GM12878 (cell line): ENCODE results near the gene CD7. TPM values are rescaled to one million over a fixed set of nuclear protein-coding genes. Genes with fewer than 3 reads are reported as not detected.

Source experiments
- E2F8 ChIP-seq: fragments of 450-650 bp; IDR thresholded peaks from 2 replicates; pipeline ENCODE4 v1.6.1; 2018; ENCODE audit warnings: mild to moderate bottlenecking, low read depth, moderate library complexity; ENCODE audit not compliant: partially characterized antibody
- GABPA ChIP-seq: IDR thresholded peaks from 2 replicates; pipeline ENCODE4 v1.6.1; 2014; ENCODE audit warnings: antibody characterized with exemption, low read depth, mild to moderate bottlenecking, inconsistent platforms
- PAX5 ChIP-seq: IDR thresholded peaks from 2 replicates; pipeline ENCODE4 v1.6.1; 2011; ENCODE audit warnings: low read depth, low read length, borderline replicate concordance
- POU2F2 ChIP-seq: IDR thresholded peaks from 3 replicates; pipeline ENCODE4 v1.6.1; 2011; ENCODE audit warnings: low read depth, mild to moderate bottlenecking, low read length, borderline replicate concordance
- RAD51 ChIP-seq: fragments of 450-650 bp; IDR thresholded peaks from 2 replicates; pipeline ENCODE4 v1.6.1; 2016; ENCODE audit warnings: moderate library complexity, mild to moderate bottlenecking, inconsistent platforms
- RCOR1 ChIP-seq: conservative IDR thresholded peaks from 2 replicates; pipeline ENCODE4 v1.6.1; 2012; ENCODE audit warnings: low read depth, low read length, improper control_type of control experiment
- SREBF2 ChIP-seq: IDR thresholded peaks from 2 replicates; pipeline ENCODE4 v1.6.1; 2012; ENCODE audit warnings: mild to moderate bottlenecking, low read length
- STAT1 ChIP-seq: fragments of 450-650 bp; conservative IDR thresholded peaks from 2 replicates; pipeline ENCODE4 v1.6.1; 2014; ENCODE audit warnings: antibody characterized with exemption, mild to moderate bottlenecking
- SUZ12 ChIP-seq: fragments of 200-600 bp; sonication (generic); IDR thresholded peaks from one replicate; pipeline ENCODE4 v1.6.1; 2018; ENCODE audit warnings: antibody characterized with exemption, mild to moderate bottlenecking; ENCODE audit not compliant: unreplicated experiment
- ZNF217 ChIP-seq: fragments of 450-650 bp; IDR thresholded peaks from 2 replicates; pipeline ENCODE4 v1.6.1; 2017; ENCODE audit warnings: antibody characterized with exemption, mild to moderate bottlenecking
- polyA plus RNA-seq, 11 experiments: library from polyadenylated mRNA; depleted of rRNA in 4 of 11; unstranded in 6 of 11; stranded (reverse) in 5 of 11; fragments of >200 nt; fragmentation: Nextera tagmentation in 4 of 11; fragmentation: Illumina TruSeq in 1 of 11; extraction: Ambion mirVana in 4 of 11; extraction: Trizol in 1 of 11; gene quantifications; 1 replicate in 1 of 11; 2 replicates in 10 of 11; pipeline versions ENCODE4 v1.2.1 to v1.2.3, GENCODE V29; 2011 to 2016; ENCODE audit warnings: inconsistent platforms in 2 of 11, missing spikeins in 2 of 11, low read depth in 1 of 11
- total RNA-seq, 4 experiments: library from RNA; depleted of rRNA in 3 of 4; stranded (reverse); fragments of >200 nt in 3 of 4; fragmentation: Illumina TruSeq in 1 of 4; extraction: Trizol in 1 of 4; gene quantifications; 2 replicates each; pipeline versions ENCODE4 v1.2.1 to v1.2.3, GENCODE V29; 2013 to 2021

CD7 gene
- total and polyA plus RNA-seq, 10 of the 15 experiments (the other 5 are each of a cell fraction or from before 2014, with no cell fraction given) = 0.33 TPM; not detected in 9

- no peak for TF ChIP-seq E2F8
- TF ChIP-seq RAD51 = no peak
- no peak for TF ChIP-seq STAT1
- no peak for TF ChIP-seq GABPA
- TF ChIP-seq ZNF217 = no peak
- TF ChIP-seq PAX5 = no peak
- TF ChIP-seq SUZ12 = no peak
- no peak for TF ChIP-seq RCOR1
- no peak for TF ChIP-seq SREBF2
- no peak for TF ChIP-seq POU2F2
- TF ChIP-seq, all 136 proteins: peak for 0
Measured at GRCh38 chr17:82365606-82366295, 48.3 kb upstream of the CD7 start (continued).
